K562 (cell line): ENCODE data around the gene MBL2. TPM values are rescaled to one million over a fixed set of nuclear protein-coding genes. Genes with fewer than 3 reads are reported as not detected.

Experiments
- ATAC-seq: fragments of 200-7000 bp; cut with Tn5 transposase; 3 replicates; pipeline ENCODE4 v1.9.1; 2020; ENCODE audit warnings: moderate library complexity
- BruUV-seq: library from RNA; stranded (reverse); fragments of 400-500 nt; replicated peaks from 2 replicates; lab custom pipeline; 2021; lab: Mats Ljungman, UMichigan
- CTCF ChIA-PET: fragments of 300-600 bp; formaldehyde crosslinking; extraction: SDS; loops from one replicate; lab custom pipeline; 2021; ENCODE audit warnings: low intra/inter-chr PET ratio; lab: Yijun Ruan, JAX
- POLR2A ChIA-PET: fragments of 300-600, 350-650 bp; sonication (Branson Sonifier 250); formaldehyde crosslinking; extraction: SDS; loops from one replicate; lab custom pipeline; 2021; ENCODE audit warnings: antibody characterized with exemption, inconsistent platforms; lab: Yijun Ruan, JAX
- DNase-seq, 4 experiments: peaks; one replicate each; pipeline versions ENCODE4 v3.0.0 to v3.0.0-alpha.2; 2011 to 2018; ENCODE audit warnings: low spot score in 3 of 4, mixed read lengths in 3 of 4; ENCODE audit errors: extremely low read depth in 1 of 4
- FAIRE-seq: peaks from 2 replicates; lab custom pipeline; 2011; peaks lifted over from hg19 to GRCh38; lab: Jason Lieb, UNC
- H2AFZ ChIP-seq: 2 replicates; pipeline ENCODE4 v1.6.0; 2011; ENCODE audit warnings: low read depth, low read length, control low read depth, inconsistent platforms
- H3K27ac ChIP-seq: fragments of 200-600 bp; 3 replicates; pipeline ENCODE4 v1.8.0; 2011; ENCODE audit warnings: low read depth, mild to moderate bottlenecking, control low read depth, inconsistent platforms, low read length, moderate library complexity, mixed read lengths; ENCODE audit errors: extremely low read depth
- H3K27me3 ChIP-seq, 2 experiments: fragments of 300-600 bp in 1 of 2; 2 replicates in 1 of 2; 3 replicates in 1 of 2; pipeline versions ENCODE4 v1.6.0 to v1.8.0; 2011; ENCODE audit warnings: inconsistent platforms in 2 of 2, low read length in 2 of 2, mild to moderate bottlenecking in 1 of 2, mixed read lengths in 1 of 2, moderate library complexity in 1 of 2; ENCODE audit not compliant: control insufficient read depth in 2 of 2, insufficient read depth in 2 of 2
- H3K36me3 ChIP-seq: fragments of 300-600 bp; 3 replicates; pipeline ENCODE4 v1.8.0; 2011; ENCODE audit warnings: mild to moderate bottlenecking, low read length, inconsistent platforms; ENCODE audit not compliant: control insufficient read depth, insufficient read depth
- H3K4me1 ChIP-seq, 2 experiments: fragments of 200-600 bp in 1 of 2; replicated peaks in 1 of 2; 2 replicates in 1 of 2; 3 replicates in 1 of 2; pipeline versions ENCODE4 v1.5.1 to v1.8.0; 2011; ENCODE audit warnings: inconsistent platforms in 2 of 2, low read length in 2 of 2, mild to moderate bottlenecking in 1 of 2, mixed read lengths in 1 of 2, moderate library complexity in 1 of 2; ENCODE audit not compliant: control insufficient read depth in 2 of 2, insufficient read depth in 2 of 2
- H3K4me2 ChIP-seq: 2 replicates; pipeline ENCODE4 v1.6.1; 2011; ENCODE audit warnings: low read length, control low read depth, inconsistent platforms, mixed read lengths; ENCODE audit not compliant: insufficient read depth
- H3K4me3 ChIP-seq: fragments of 200-600 bp; sonication (generic), shearing (Covaris generic); 2 replicates; pipeline ENCODE4 v1.5.1; 2016; ENCODE audit warnings: control low read depth, inconsistent platforms
- H3K79me2 ChIP-seq: fragments of 200-600 bp; 3 replicates; pipeline ENCODE4 v1.8.0; 2011; ENCODE audit warnings: low read length, inconsistent platforms; ENCODE audit not compliant: control insufficient read depth, insufficient read depth
- H3K9ac ChIP-seq, 2 experiments: 2 replicates each; pipeline versions ENCODE4 v1.6.0 to v1.6.1; 2011; ENCODE audit warnings: low read depth in 2 of 2, low read length in 2 of 2, control low read depth in 1 of 2, inconsistent platforms in 1 of 2, mild to moderate bottlenecking in 1 of 2, mixed read lengths in 1 of 2; ENCODE audit not compliant: insufficient read depth in 1 of 2
- H3K9me1 ChIP-seq: one replicate; pipeline ENCODE4 v1.6.0; 2011; ENCODE audit warnings: inconsistent platforms, mild to moderate bottlenecking, low read length, moderate library complexity; ENCODE audit not compliant: control insufficient read depth, insufficient read depth
- H3K9me3 ChIP-seq: replicated peaks from 2 replicates; pipeline ENCODE4 v1.5.1; 2011; ENCODE audit warnings: low read depth, low read length, inconsistent platforms; ENCODE audit not compliant: control insufficient read depth, insufficient read depth
- H4K20me1 ChIP-seq: replicated peaks from 2 replicates; pipeline ENCODE4 v1.6.1; 2011; ENCODE audit warnings: low read length, inconsistent platforms, mixed read lengths; ENCODE audit not compliant: control insufficient read depth, insufficient read depth
- EP400 ChIP-seq: fragments of 450-650 bp; IDR thresholded peaks from 2 replicates; pipeline ENCODE4 v1.6.1; 2017; ENCODE audit warnings: antibody characterized with exemption, mild to moderate bottlenecking, moderate library complexity
- GATA2 ChIP-seq: sonication (generic); formaldehyde crosslinking; IDR thresholded peaks from 2 replicates; pipeline ENCODE4 v1.4.0; 2020; ENCODE audit warnings: mild to moderate bottlenecking, missing genetic modification reagents
- KLF6 ChIP-seq: fragments of 250-450 bp; sonication (Bioruptor Pico); IDR thresholded peaks from 2 replicates; pipeline ENCODE4 v1.4.0; 2020; ENCODE audit warnings: mild to moderate bottlenecking, moderate library complexity, borderline replicate concordance
- MCM3 ChIP-seq: fragments of 450-650 bp; IDR thresholded peaks from 2 replicates; pipeline ENCODE4 v1.6.1; 2016
- NFIC ChIP-seq: fragments of 450-650 bp; IDR thresholded peaks from 2 replicates; pipeline ENCODE4 v1.6.1; 2017; ENCODE audit warnings: mild to moderate bottlenecking, inconsistent platforms
- PHF20 ChIP-seq: fragments of 450-650 bp; IDR thresholded peaks from 2 replicates; pipeline ENCODE4 v1.6.1; 2018; ENCODE audit not compliant: partially characterized antibody
- SIN3A ChIP-seq, 2 experiments: fragments of 150-350 bp in 1 of 2; IDR thresholded peaks; 2 replicates each; pipeline ENCODE4 v1.6.1; 2011 to 2016; ENCODE audit warnings: borderline replicate concordance in 2 of 2, low read depth in 2 of 2, low read length in 2 of 2, mild to moderate bottlenecking in 2 of 2, moderate library complexity in 2 of 2; ENCODE audit not compliant: control insufficient read depth in 1 of 2
- SMARCC2 ChIP-seq: fragments of 450-650 bp; IDR thresholded peaks from 2 replicates; pipeline ENCODE4 v1.6.1; 2017; ENCODE audit warnings: antibody characterized with exemption, moderate library complexity, mild to moderate bottlenecking, low read depth
- SREBF2 ChIP-seq: sonication (generic); formaldehyde crosslinking; IDR thresholded peaks from 2 replicates; pipeline ENCODE4 v1.4.0; 2020; ENCODE audit warnings: mild to moderate bottlenecking, missing genetic modification reagents
- ZFPM2 ChIP-seq: fragments of 250-450 bp; sonication (Bioruptor Pico); IDR thresholded peaks from 2 replicates; pipeline ENCODE4 v1.5.1; 2022; ENCODE audit warnings: mild to moderate bottlenecking
- ZNF41 ChIP-seq: fragments of 250-450 bp; sonication (Bioruptor Pico); conservative IDR thresholded peaks from 2 replicates; pipeline ENCODE4 v1.4.0; 2020; ENCODE audit warnings: mild to moderate bottlenecking
- ZNF586 ChIP-seq: fragments of 450-650 bp; formaldehyde crosslinking; conservative IDR thresholded peaks from 2 replicates; pipeline ENCODE4 v1.4.0; 2020; ENCODE audit warnings: mild to moderate bottlenecking, moderate library complexity
- WGBS: fragments of 100-300 bp; shearing (Covaris generic); methylation state at CpG from one replicate; pipeline ENCODE4 v1.1.6; 2016; ENCODE audit warnings: low coverage, mixed read lengths; ENCODE audit not compliant: insufficient coverage; ENCODE audit errors: missing lambda C conversion rate; 5-methylcytosine and 5-hydroxymethylcytosine counted together
- in situ Hi-C: fragments of 300-500 bp; cut with MboI; formaldehyde crosslinking; loops from 4 replicates; pipeline ENCODE4 v1.15.0; 2018; ENCODE audit warnings: inconsistent platforms, mixed read lengths
- intact Hi-C: fragments of 100-400 bp; cut with micrococcal nuclease; formaldehyde crosslinking; loops from 2 replicates; pipeline ENCODE4 v1.14.2; 2022
- polyA plus RNA-seq, 8 experiments: library from polyadenylated mRNA; depleted of rRNA in 4 of 8; stranded (reverse) in 5 of 8; unstranded in 3 of 8; fragments of >200 nt; fragmentation: Nextera tagmentation in 2 of 8; fragmentation: Illumina TruSeq in 1 of 8; extraction: Ambion mirVana in 2 of 8; extraction: Trizol in 1 of 8; gene quantifications; 2 replicates each; pipeline versions ENCODE4 v1.2.1 to v1.2.3, GENCODE V29; 2011 to 2014; ENCODE audit warnings: inconsistent platforms in 1 of 8, missing spikeins in 1 of 8
- total RNA-seq, 7 experiments: library from RNA; depleted of rRNA in 6 of 7; stranded (reverse); fragments of >200 nt in 6 of 7; fragmentation: Illumina TruSeq in 2 of 7; extraction: Trizol in 2 of 7; gene quantifications; 2 replicates each; pipeline versions ENCODE4 v1.2.1 to v1.2.3, GENCODE V29; 2011 to 2021; ENCODE audit warnings: low replicate concordance in 1 of 7
- TF ChIP-seq, protein P1 (sequence below): sonication (generic); formaldehyde crosslinking; IDR thresholded peaks from 2 replicates; pipeline ENCODE4 v1.8.1; 2022; ENCODE audit warnings: missing genetic modification reagents
- TF ChIP-seq, protein P2 (sequence below): fragments of 250-450 bp; sonication (Bioruptor Pico); IDR thresholded peaks from 2 replicates; pipeline ENCODE4 v1.8.0; 2022; ENCODE audit warnings: moderate library complexity, mild to moderate bottlenecking, inconsistent platforms
- TF ChIP-seq, protein P3 (sequence below): fragments of 450-650 bp; IDR thresholded peaks from 2 replicates; pipeline ENCODE4 v1.6.1; 2016; ENCODE audit warnings: antibody characterized with exemption

MBL2 gene
- total and polyA plus RNA-seq, 9 of the 15 experiments (the other 6 are each of a cell fraction or from before 2014, with no cell fraction given) = not detected

DNA sequence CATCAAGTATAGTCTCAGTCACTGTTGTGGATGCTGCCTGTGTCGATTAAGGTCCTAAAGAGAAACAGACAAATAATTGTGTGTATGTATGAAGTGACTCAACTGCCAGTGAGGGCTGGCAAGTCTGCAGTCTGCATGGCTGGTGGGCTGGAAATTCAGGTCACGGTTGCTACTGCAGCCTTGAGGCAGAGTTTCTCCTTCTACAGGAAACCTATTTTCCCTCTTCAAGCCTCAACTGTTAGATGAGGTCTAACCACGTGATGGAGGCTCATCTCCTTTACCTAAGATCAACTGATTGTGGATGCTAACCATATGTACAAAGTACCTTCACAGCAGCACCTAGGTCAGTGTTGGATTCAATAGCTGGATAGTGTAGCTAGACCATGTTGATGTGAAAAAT is 29.9 kb downstream of the MBL2 start:
- no peak overlapping the region for H3K9ac ChIP-seq
- FAIRE-seq (no peak), ATAC-seq (no peak), DNase-seq (no peak)
- POLR2A ChIA-PET = interaction anchor here (0.6 kb wide), 1 partner anchor 170 kb away, joined by 3 read pairs; no protein-coding TSS in a partner anchor
- H3K4me1 ChIP-seq = no peaks in the 10 kb centered on the region
- no peak overlapping the region for H3K4me2 ChIP-seq
- BruUV-seq = no TSS peak
- intact Hi-C loops (loop anchor here (5.0 kb wide), 1 partner anchor 40 kb away; no protein-coding TSS in a partner anchor), in situ Hi-C loops (no loop called here)
- TF ChIP-seq SREBF2 (no peak), PHF20 (no peak), MCM3 (no peak), SIN3A (IDR thresholded peaks at IDR 0.05; ENCODE audit: borderline replicate concordance in 2 of 2, control insufficient read depth in 1 of 2, low read depth in 2 of 2, low read length in 2 of 2) (no peak), ZFPM2 (CRISPR knock-in tag) (no peak), NFIC (no peak), KLF6 (CRISPR knock-in tag) (no peak), ZNF41 (CRISPR knock-in tag) (no peak), GATA2 (no peak), ZNF586 (CRISPR knock-in tag) (no peak), EP400 (no peak), SMARCC2 (no peak)
- TF ChIP-seq, protein P1, sequence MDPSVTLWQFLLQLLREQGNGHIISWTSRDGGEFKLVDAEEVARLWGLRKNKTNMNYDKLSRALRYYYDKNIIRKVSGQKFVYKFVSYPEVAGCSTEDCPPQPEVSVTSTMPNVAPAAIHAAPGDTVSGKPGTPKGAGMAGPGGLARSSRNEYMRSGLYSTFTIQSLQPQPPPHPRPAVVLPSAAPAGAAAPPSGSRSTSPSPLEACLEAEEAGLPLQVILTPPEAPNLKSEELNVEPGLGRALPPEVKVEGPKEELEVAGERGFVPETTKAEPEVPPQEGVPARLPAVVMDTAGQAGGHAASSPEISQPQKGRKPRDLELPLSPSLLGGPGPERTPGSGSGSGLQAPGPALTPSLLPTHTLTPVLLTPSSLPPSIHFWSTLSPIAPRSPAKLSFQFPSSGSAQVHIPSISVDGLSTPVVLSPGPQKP (CRISPR knock-in tag) = no peak
- TF ChIP-seq, protein P2, sequence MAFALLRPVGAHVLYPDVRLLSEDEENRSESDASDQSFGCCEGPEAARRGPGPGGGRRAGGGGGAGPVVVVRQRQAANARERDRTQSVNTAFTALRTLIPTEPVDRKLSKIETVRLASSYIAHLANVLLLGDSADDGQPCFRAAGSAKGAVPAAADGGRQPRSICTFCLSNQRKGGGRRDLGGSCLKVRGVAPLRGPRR (CRISPR knock-in tag) = no peak
- TF ChIP-seq, protein P3, sequence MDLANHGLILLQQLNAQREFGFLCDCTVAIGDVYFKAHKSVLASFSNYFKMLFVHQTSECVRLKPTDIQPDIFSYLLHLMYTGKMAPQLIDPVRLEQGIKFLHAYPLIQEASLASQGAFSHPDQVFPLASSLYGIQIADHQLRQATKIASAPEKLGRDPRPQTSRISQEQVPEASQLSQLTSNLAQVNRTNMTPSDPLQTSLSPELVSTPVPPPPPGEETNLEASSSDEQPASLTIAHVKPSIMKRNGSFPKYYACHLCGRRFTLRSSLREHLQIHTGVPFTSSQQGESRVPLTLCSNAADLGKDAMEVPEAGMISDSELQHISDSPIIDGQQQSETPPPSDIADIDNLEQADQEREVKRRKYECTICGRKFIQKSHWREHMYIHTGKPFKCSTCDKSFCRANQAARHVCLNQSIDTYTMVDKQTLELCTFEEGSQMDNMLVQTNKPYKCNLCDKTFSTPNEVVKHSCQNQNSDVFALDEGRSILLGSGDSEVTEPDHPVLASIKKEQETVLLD = no peak
- WGBS = 0% methylated on average over 3 of the region's 3 CpGs
- no peaks in the 10 kb centered on the region for H3K79me2 ChIP-seq
- H3K36me3 ChIP-seq = no peaks in the 10 kb centered on the region
- no peak overlapping the region for H2AFZ ChIP-seq
- no peaks in the 10 kb centered on the region; the same call in 1 of the 2 replicates for H3K9me3 ChIP-seq
- no peak overlapping the region for H3K27ac ChIP-seq
- H3K4me3 ChIP-seq = no peak overlapping the region
- H3K9me1 ChIP-seq = no peaks in the 10 kb centered on the region
- CTCF ChIA-PET = no interaction called here
- no peaks in the 10 kb centered on the region for H4K20me1 ChIP-seq
- H3K27me3 ChIP-seq = no peaks in the 10 kb centered on the region
